CD14-positive monocyte (primary cell): Measurements from ENCODE around the gene NPEPL1. TPM values are rescaled to one million over a fixed set of nuclear protein-coding genes. Genes with fewer than 3 reads are reported as not detected.
"Not testable (repeated sequence)": the region's sequence is repeated elsewhere in the genome, so short reads cannot be mapped to it uniquely, and the experiment has no call there.

ENCODE experiments used
- DNase-seq, 3 donors: peaks; one replicate each; pipeline ENCODE4 v3.0.0-alpha.2; 2011 to 2022
- H2AFZ ChIP-seq: 2 replicates; pipeline ENCODE4 v1.6.0; 2012; ENCODE audit warnings: mild to moderate bottlenecking, low read depth, low read length, inconsistent platforms; ENCODE audit not compliant: insufficient read depth, poor library complexity, severe bottlenecking
- H3K27ac ChIP-seq, 2 donors: 1 replicate in 1 of 2; 2 replicates in 1 of 2; pipeline ENCODE4 v1.5.1; 2012 to 2013; ENCODE audit warnings: low read length in 2 of 2, control low read depth in 1 of 2, inconsistent platforms in 1 of 2, low read depth in 1 of 2, mild to moderate bottlenecking in 1 of 2
- H3K27me3 ChIP-seq, 2 donors: one replicate each; pipeline versions ENCODE4 v1.6.0 to v1.6.1; 2011 to 2013; ENCODE audit warnings: low read length in 2 of 2; ENCODE audit not compliant: control insufficient read depth in 2 of 2, insufficient read depth in 2 of 2
- H3K36me3 ChIP-seq, 2 donors: replicated peaks in 1 of 2; 1 replicate in 1 of 2; 2 replicates in 1 of 2; pipeline versions ENCODE4 v1.5.1 to v1.6.1; 2012 to 2013; ENCODE audit warnings: low read length in 2 of 2, control low read depth in 1 of 2, inconsistent platforms in 1 of 2, mild to moderate bottlenecking in 1 of 2; ENCODE audit not compliant: insufficient read depth in 2 of 2, control insufficient read depth in 1 of 2
- H3K4me1 ChIP-seq, 2 donors: 1 replicate in 1 of 2; 2 replicates in 1 of 2; pipeline versions ENCODE4 v1.5.1 to v1.6.1; 2012 to 2013; ENCODE audit warnings: low read length in 2 of 2, control low read depth in 1 of 2, inconsistent platforms in 1 of 2, mild to moderate bottlenecking in 1 of 2, moderate library complexity in 1 of 2; ENCODE audit not compliant: insufficient read depth in 2 of 2, control insufficient read depth in 1 of 2
- H3K4me2 ChIP-seq: replicated peaks from 2 replicates; pipeline ENCODE3; 2012; ENCODE audit warnings: low read length, moderate library complexity, mild to moderate bottlenecking; ENCODE audit not compliant: poor library complexity, severe bottlenecking; ENCODE audit errors: extremely low read depth
- H3K4me3 ChIP-seq, 3 experiments: fragments of 200-600 bp in 1 of 3; sonication (generic) in 1 of 3; replicated peaks in 1 of 3; 1 replicate in 2 of 3; 2 replicates in 1 of 3; pipeline ENCODE4 v1.5.1; 2011 to 2013; ENCODE audit warnings: low read length in 3 of 3, mild to moderate bottlenecking in 3 of 3, control low read depth in 2 of 3, low read depth in 2 of 3, inconsistent platforms in 1 of 3, moderate library complexity in 1 of 3
- H3K79me2 ChIP-seq: 2 replicates; pipeline ENCODE4 v1.6.0; 2012; ENCODE audit warnings: mild to moderate bottlenecking, control low read depth, inconsistent platforms, low read length, moderate library complexity; ENCODE audit not compliant: insufficient read depth
- H3K9ac ChIP-seq: 2 replicates; pipeline ENCODE4 v1.6.0; 2017; ENCODE audit warnings: low read length, mild to moderate bottlenecking; ENCODE audit not compliant: insufficient read depth, poor library complexity, severe bottlenecking
- H3K9me3 ChIP-seq, 2 donors: replicated peaks in 1 of 2; 1 replicate in 1 of 2; 2 replicates in 1 of 2; pipeline versions ENCODE4 v1.5.1 to v1.6.1; 2012 to 2013; ENCODE audit warnings: low read length in 2 of 2, control low read depth in 1 of 2; ENCODE audit not compliant: control insufficient read depth in 1 of 2, insufficient read depth in 1 of 2
- H4K20me1 ChIP-seq: 2 replicates; pipeline ENCODE4 v1.6.0; 2012; ENCODE audit warnings: mild to moderate bottlenecking, low read length, control low read depth, moderate library complexity; ENCODE audit not compliant: insufficient read depth
- H3K27ac Mint-ChIP-seq, 7 donors: one replicate each; pipeline ENCODE4 v1.8.0; 2020; ENCODE audit warnings: mild to moderate bottlenecking in 7 of 7, mixed read lengths in 7 of 7, moderate library complexity in 6 of 7, inconsistent platforms in 2 of 7
- H3K27me3 Mint-ChIP-seq, 3 donors: one replicate each; pipeline ENCODE4 v1.8.0; 2021 to 2022; ENCODE audit warnings: low read depth in 3 of 3, mild to moderate bottlenecking in 3 of 3, mixed read lengths in 3 of 3, moderate library complexity in 3 of 3, inconsistent platforms in 1 of 3
- H3K36me3 Mint-ChIP-seq, 2 donors: one replicate each; pipeline ENCODE4 v1.8.0; 2020; ENCODE audit warnings: mixed read lengths in 2 of 2, inconsistent platforms in 1 of 2, mild to moderate bottlenecking in 1 of 2
- H3K4me1 Mint-ChIP-seq: one replicate; pipeline ENCODE4 v1.8.0; 2020; ENCODE audit warnings: mild to moderate bottlenecking, mixed read lengths
- H3K4me3 Mint-ChIP-seq, 2 donors: one replicate each; pipeline ENCODE4 v1.8.0; 2020; ENCODE audit warnings: mild to moderate bottlenecking in 2 of 2, mixed read lengths in 2 of 2, moderate library complexity in 1 of 2
- H3K9me3 Mint-ChIP-seq, 7 donors: one replicate each; pipeline ENCODE4 v1.8.0; 2020 to 2022; ENCODE audit warnings: mixed read lengths in 7 of 7, mild to moderate bottlenecking in 6 of 7, moderate library complexity in 6 of 7, inconsistent platforms in 2 of 7
- WGBS: methylation state at CpG from one replicate; pipeline ENCODE4 v1.1.5; 2013; ENCODE audit warnings: missing lambda C conversion rate; ENCODE audit not compliant: insufficient coverage; 5-methylcytosine and 5-hydroxymethylcytosine counted together
- intact Hi-C, 2 donors: fragments of 100-400 bp; cut with micrococcal nuclease; formaldehyde crosslinking; loops; one replicate each; pipeline versions ENCODE4 v1.15.0 to v1.15.1; 2023
- polyA plus RNA-seq, 3 donors: library from polyadenylated mRNA; depleted of rRNA in 1 of 3; unstranded in 2 of 3; stranded (reverse) in 1 of 3; fragments of 300-500 nt in 2 of 3; fragments of >200 nt in 1 of 3; fragmentation: Illumina TruSeq in 2 of 3; gene quantifications; 1 replicate in 2 of 3; 2 replicates in 1 of 3; pipeline ENCODE4 v1.2.3, GENCODE V29; 2012 to 2021
- TF ChIP-seq, protein P1 (sequence below): fragments of 200-600 bp; IDR thresholded peaks from one replicate; pipeline ENCODE4 v1.8.0; 2022; ENCODE audit warnings: antibody characterized with exemption, mild to moderate bottlenecking

The NPEPL1 gene
- polyA plus RNA-seq, 3 donors: 37.6 to 109 (median 39.6) TPM

DNA sequence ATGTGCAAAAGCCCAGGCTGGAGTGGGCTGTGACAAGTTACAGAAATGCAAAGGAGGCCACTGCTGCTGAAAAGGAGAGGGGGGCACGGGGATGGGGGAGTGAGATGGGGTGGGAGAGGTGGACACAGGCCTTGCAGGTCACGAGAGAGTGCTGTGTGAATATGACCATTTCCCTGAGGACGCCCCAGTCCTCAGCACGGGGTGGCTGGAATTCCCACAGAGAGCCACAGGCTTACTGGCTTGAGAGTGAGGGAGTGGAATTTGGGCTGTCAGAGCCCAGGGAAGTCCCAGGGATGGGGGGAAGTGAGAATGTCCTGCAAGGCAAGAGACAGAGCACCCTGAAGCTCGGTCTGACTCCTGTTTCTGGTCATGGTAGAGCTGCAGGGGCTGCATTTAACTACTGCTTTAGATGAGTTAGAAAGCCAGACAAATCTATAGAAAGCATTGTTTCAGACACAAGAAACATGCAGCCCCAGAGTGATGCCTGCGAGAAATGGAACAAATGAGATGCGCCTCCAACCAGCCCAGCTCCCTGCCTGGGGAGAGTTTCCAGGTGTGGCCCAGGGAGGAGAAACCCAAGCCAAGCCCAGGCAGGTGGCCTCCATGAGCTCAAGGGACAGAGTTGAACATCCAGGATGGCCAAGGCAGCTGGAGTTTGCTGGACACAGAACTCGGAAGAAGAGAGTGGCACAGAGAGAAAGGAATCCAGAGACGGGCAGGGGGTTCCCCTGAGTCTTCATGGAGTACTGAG is 30.5 kb downstream of the NPEPL1 start:
- peaks cover 0 to 5% of the 10 kb centered on the region in 2 donors for H3K4me1 ChIP-seq
- peaks cover 4 to 36% (median 13%) of the 10 kb centered on the region in 3 donors for H3K27me3 Mint-ChIP-seq
- H3K27ac Mint-ChIP-seq: peak overlapping the region in 1 of 7 donors; percentile 13
- intact Hi-C loops: no loop called here
- no peak overlapping the region for H2AFZ ChIP-seq
- DNase-seq: peak in 1 of 3 donors; percentile 5
- no peak overlapping the region for H3K27ac ChIP-seq
- TF ChIP-seq, protein P1, sequence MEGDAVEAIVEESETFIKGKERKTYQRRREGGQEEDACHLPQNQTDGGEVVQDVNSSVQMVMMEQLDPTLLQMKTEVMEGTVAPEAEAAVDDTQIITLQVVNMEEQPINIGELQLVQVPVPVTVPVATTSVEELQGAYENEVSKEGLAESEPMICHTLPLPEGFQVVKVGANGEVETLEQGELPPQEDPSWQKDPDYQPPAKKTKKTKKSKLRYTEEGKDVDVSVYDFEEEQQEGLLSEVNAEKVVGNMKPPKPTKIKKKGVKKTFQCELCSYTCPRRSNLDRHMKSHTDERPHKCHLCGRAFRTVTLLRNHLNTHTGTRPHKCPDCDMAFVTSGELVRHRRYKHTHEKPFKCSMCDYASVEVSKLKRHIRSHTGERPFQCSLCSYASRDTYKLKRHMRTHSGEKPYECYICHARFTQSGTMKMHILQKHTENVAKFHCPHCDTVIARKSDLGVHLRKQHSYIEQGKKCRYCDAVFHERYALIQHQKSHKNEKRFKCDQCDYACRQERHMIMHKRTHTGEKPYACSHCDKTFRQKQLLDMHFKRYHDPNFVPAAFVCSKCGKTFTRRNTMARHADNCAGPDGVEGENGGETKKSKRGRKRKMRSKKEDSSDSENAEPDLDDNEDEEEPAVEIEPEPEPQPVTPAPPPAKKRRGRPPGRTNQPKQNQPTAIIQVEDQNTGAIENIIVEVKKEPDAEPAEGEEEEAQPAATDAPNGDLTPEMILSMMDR: no peak
- no peaks in the 10 kb centered on the region for H3K9me3 ChIP-seq
- H4K20me1 ChIP-seq: no peaks in the 10 kb centered on the region
- H3K9me3 Mint-ChIP-seq: peaks cover 0 to 9% (median 0%) of the 10 kb centered on the region in 7 donors
- no peak overlapping the region for H3K4me2 ChIP-seq
- peaks cover 8% of the 10 kb centered on the region for H3K4me1 Mint-ChIP-seq
- 89% methylated on average over 7 of the region's 9 CpGs for WGBS
- no peak overlapping the region for H3K9ac ChIP-seq
- no peak overlapping the region for H3K4me3 Mint-ChIP-seq
- no peaks in the 10 kb centered on the region for H3K27me3 ChIP-seq
- H3K79me2 ChIP-seq: no peaks in the 10 kb centered on the region
- no peaks in the 10 kb centered on the region for H3K36me3 Mint-ChIP-seq
- no peaks in the 10 kb centered on the region for H3K36me3 ChIP-seq
- no peak overlapping the region for H3K4me3 ChIP-seq

DNA sequence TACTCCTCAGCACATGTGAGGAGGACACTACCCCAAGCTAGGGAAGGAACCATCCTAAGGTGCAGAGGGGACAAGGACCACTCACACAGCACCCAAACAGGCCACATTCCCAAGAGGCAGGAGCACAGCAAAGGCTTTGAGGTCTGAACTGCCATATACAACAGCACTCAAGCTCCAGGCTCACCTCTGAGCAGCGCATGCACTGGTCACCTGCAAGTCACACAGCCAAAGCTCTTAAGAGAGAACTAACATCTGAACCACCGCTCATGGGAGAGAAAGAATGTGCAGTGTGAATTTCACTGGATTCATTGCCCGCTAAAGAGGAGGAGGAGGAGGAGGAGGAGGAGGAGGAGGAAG is 31.0 kb downstream of the NPEPL1 start:
- H3K4me3 Mint-ChIP-seq: peak overlapping the region in 1 of 2 donors; percentile 22
- peaks cover 4 to 38% (median 13%) of the 10 kb centered on the region in 3 donors for H3K27me3 Mint-ChIP-seq
- no peaks in the 10 kb centered on the region for H3K36me3 Mint-ChIP-seq
- H3K27ac ChIP-seq: no peak overlapping the region
- no peak overlapping the region for H3K4me2 ChIP-seq
- peak in 1 of 3 donors; percentile 1 for DNase-seq
- no peaks in the 10 kb centered on the region for H4K20me1 ChIP-seq
- H3K9me3 Mint-ChIP-seq: peaks cover 0 to 10% (median 0%) of the 10 kb centered on the region in 7 donors
- H3K36me3 ChIP-seq: no peaks in the 10 kb centered on the region
- H3K9ac ChIP-seq: no peak overlapping the region
- no CpG with 5 or more reads among the region's 3 CpGs for WGBS
- no peaks in the 10 kb centered on the region for H3K79me2 ChIP-seq
- no peak overlapping the region for H2AFZ ChIP-seq
- TF ChIP-seq, protein P1: no peak
- peaks cover 0 to 5% of the 10 kb centered on the region in 2 donors for H3K4me1 ChIP-seq
- no peaks in the 10 kb centered on the region for H3K27me3 ChIP-seq
- no peak overlapping the region for H3K27ac Mint-ChIP-seq
- H3K4me1 Mint-ChIP-seq: peaks cover 8% of the 10 kb centered on the region
- no peak overlapping the region for H3K4me3 ChIP-seq
- intact Hi-C loops: no loop called here
- H3K9me3 ChIP-seq: no peaks in the 10 kb centered on the region

DNA sequence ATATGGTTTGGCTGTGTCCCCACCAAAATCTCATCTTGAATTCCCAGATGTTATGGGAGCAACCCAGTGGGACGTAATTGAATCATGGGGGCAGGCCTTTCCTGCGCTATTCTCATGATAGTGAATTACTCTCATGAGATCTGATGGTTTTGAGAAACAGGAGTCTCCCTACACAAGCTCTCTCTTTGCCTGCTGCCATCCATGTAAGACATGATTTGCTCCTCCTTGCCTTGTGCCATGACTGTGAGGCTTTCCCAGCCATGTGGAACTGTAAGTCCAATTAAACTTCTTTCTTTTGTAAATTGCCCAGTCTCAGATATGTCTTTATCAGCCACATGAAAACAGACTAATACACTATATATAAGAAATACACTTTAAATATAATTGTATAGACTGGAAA is 33.6 kb downstream of the NPEPL1 start:
- Mint-ChIP-seq H3K27me3 (peaks cover 11 to 41% (median 17%) of the 10 kb centered on the region in 3 donors), H3K4me3 (peak overlapping the region in 1 of 2 donors; percentile 14)
- H3K27me3 ChIP-seq, H2AFZ ChIP-seq, H3K4me1 ChIP-seq, H3K79me2 ChIP-seq, H4K20me1 ChIP-seq, H3K9ac ChIP-seq, DNase-seq, H3K9me3 ChIP-seq, H3K9me3 Mint-ChIP-seq, H3K36me3 Mint-ChIP-seq, H3K4me3 ChIP-seq, H3K4me1 Mint-ChIP-seq, H3K4me2 ChIP-seq, H3K36me3 ChIP-seq, H3K27ac Mint-ChIP-seq, intact Hi-C loops, H3K27ac ChIP-seq: not testable (repeated sequence)
- no CpG with 5 or more reads among the region's 2 CpGs for WGBS
